ENCODE data around the gene EPHB3.
A peak's percentile ranks its signal among the peaks of the same experiment; 100 is the strongest.

Gene EPHB3

DNA sequence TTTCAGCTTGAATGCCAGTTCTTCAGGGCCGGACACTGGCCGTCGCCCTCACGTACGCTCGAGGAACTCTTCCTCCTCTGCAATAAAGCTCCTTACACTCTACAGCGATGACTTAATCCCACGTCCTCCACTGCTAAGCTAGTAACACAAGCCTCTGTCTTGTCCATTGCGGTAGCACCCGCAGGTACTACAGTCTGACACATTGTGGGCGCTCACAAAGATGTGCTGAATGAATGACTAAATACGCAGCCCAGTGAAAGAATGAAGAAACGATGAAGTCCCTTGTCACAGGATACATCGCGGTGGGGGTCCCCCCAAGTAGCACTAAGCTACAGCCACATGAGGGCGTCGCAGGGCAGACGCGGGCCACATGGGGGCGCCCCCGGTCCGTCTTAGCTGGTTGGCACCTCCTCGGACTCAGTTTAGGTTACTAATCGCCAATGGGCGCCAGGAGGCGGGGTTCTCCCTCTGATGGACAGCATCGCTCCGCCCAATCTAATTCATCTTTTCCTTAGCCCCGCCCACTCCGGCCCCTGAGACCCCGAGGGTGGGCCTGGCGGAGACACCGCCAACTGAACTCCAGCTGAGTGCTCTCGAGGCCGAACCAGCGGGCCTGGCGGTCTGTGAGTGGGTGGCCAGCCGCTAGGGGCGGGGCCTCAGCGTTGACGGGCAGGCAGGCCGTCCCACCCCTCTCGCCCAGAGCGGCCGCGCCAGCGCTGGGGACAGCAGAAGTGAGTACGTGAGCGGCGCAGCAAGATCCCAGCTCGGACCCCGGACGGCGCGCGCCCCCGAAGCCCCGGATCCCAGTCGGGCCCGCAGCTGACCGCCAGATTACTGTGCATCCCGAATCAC, at the start of gene EPHB3:
Gene EPHB3, plus strand, starts transcription at position 725 of the 852 bp plus-strand sequence. CDS start 451 bp downstream, outside the sequence.
- peak; percentile 92 for DNase-seq

GRCh38 chr3:184512621-184513020, 49.0 kb upstream of the EPHB3 start:
- no peak for DNase-seq

- DNase-seq, result peak; percentile 88
Measured at GRCh38 chr3:184513276-184514170, 48.1 kb upstream of the EPHB3 start.

DNA sequence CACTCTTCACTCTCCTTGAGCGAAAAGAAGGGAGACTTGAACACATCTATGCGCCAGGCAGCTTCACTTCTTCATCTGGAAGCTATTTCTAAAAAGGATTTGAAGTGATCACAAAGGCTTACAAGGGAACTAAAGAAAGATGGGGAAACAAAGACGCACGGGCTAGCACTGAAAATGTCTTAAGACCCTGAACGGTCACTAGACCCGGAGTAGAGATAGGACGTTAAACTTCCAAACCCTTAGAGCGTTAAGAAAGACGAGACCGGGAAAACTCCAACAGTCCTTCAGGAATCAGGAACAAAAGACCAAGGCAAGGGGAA, 47.5 kb upstream of the EPHB3 start:
- no peak for DNase-seq

GRCh38 chr3:184523825-184524615, 37.6 kb upstream of the EPHB3 start:
- no peak for DNase-seq

GRCh38 chr3:184524981-184525336, 36.6 kb upstream of the EPHB3 start:
- no peak for DNase-seq

- DNase-seq, result no peak
Measured at GRCh38 chr3:184525337-184526087, 36.1 kb upstream of the EPHB3 start.

GRCh38 chr3:184526088-184526433, 35.5 kb upstream of the EPHB3 start:
- DNase-seq, result no peak

DNA sequence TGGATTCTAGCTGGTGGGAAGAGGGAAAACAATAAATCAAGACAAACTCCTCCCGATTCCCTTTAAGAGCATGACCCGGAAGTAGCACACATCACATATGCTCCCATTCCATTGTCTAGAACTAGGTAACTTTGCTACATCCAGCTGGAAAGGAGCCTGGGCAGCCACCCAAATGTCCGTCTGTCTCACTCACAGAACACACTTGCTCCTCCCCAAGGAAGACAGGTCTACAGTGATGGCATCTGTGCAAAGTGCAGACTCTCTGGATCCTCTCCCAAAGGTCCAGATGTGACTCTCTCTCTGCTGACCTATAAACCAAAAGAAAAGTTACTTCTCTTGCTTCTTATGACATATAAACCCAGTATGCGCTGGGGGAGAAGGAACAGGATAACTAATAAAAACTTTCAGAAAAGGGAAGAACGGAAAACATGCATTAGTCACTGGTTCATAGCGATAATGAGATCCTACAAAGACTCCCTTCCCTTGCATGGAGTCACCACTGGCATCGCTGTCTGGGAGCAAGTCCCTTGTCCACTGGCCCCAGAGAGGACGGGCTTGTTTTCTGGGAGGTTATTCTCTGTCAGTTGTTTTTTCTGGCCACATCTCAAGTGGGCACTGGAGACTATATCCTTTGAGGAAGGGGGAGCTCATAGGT, 29.8 kb upstream of the EPHB3 start:
- no peak for DNase-seq

DNA sequence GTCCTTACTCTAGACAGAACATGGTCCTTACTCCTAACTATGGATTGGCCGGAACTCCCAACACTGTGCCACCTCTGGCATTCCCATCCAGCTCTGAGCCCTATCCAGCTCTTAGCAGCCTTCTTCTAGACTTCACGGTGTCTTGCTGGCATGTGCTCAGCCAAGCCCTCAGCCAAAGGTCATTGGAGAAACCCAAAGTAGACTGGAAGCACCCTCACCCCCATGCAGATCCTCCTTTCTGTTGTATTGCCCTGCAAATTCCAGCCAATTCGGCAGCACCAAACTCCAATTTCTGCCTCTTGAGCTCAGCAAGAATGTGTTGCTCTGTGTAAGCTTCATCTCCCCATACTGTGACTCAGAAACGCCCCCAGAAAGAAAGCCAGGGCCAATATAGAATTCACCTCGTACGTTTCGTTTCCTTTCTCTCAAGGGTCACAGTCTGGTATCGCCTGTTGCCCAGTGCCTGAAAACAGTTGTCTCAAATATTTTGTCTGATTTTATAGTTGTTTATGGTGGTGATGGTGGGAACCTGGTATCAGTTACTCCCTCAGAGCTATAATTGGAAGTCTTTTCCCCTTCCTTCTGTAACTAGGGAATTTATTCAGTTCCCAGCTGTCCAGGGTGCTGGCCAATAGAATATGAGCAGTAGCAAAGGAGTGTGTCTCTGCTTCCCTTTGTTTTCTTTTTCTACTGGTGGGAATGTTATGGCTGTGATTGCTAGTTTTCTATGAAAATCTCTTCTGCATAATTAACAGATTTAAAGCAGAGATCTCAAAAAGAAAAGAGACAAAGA, 28.4 kb upstream of the EPHB3 start:
- DNase-seq, result no peak

- DNase-seq, result no peak
Measured at GRCh38 chr3:184537885-184538665, 23.5 kb upstream of the EPHB3 start.

DNA sequence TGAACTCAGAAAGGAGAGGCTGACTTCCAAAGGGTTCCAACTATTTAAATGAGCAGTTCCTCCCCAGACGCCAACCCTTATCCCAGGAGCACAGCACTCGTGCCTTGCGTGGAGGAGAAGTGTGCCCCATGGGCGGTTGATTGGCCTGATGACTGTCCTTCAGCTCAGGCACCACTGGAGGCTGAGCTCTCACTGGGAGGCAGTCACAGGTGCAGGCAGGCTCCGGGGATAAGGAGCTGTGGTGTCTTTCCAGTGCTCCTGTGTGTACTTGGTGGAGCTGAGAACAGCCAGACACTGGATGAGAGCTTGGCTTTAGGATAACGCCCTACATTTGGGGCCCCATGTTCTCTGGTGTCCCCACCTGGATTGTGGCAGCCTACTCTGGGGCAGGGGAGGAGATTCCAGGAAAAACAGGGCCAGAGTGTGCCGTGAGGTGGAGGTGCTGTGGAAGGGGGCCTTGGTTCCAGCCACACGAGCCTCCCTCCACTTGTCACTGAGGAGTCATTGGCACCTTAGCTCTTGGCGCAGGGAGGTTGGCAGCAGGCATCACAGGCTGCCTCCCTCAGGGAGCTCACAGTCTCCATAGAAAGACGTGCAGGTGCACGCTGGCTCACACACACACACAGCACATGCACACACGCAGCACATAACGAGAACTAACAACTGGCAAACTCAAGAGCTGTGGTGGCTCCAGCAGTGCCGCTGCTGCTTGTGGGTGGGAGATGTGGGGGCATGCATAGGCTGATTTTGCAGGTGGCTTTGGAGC, 22.7 kb upstream of the EPHB3 start:
- no peak for DNase-seq

GRCh38 chr3:184539801-184540435, 21.7 kb upstream of the EPHB3 start:
- DNase-seq, result no peak

DNA sequence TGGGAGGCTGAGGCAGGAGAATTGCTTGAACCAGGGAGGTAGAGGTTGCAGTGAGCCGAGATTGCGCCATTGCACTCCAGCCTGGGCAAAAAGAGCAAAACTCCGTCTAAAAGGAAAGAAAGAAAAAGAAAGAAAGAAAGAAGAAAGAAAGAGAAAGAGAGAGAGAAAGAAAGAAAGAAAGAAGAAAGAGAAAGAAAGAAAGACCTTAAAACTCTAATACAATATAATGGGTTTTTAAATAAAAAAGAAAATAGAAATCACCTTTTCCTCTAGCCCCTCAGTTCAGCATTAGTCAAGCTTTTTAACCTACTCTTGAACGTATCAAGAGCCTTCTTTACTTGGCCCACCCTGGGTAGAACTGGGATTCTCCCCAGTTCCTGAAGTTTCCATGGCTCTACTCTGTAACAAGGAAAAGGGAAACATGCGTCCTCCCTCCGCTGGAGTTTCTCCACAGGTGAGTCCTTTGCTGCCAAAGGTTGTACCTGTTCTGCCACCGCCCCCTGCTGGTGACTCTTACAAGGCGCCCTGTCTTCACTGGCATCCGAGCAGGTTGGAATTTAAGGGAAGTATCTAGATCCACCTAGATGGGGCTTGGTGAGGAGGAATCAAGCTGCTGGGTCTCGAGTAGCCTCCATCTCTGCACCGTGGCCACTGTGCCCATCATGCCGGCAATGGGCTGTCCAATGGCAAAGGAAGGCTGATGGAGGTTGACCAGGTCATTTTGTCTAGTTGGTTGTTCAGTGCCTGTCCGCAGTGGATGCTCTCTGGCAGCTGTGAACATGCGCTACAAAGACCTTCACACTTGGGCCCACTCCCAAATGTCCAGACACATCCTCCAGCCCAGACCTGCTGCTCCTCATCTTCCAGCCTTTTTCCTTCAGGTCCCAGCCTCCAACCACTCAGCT, 20.6 kb upstream of the EPHB3 start:
- peak; percentile 77 for DNase-seq

DNA sequence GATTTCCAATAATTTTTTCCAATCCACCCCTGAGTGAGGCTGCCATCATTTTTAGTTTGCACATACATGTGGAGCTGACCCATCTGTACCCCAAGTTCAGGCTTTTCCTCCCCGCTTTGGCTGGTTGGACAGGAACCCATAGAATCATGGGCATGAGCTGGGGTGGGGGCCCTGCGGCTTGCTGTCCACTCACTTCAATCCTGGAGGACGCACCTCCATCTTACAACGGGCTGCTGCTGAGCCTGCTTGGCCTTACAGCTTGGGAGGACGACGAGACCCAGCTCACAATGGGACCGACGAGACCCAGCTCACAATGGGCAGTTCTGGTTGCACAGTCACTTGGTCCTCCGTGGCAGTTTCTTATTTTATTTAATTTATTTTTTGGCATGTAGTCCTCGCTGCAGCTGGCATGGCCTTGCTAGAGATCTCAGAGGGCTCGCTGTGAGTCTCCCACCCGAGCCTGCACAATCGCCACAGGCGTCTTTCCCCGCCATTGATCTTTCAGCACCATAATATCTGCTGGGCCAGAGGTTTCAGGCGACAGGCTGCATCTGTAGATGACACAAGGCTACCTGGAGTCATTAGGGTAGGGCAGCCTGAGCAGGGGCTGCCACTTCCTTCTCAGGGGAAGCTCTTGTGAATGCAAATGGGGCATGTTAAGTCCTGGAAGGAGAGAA, 19.6 kb upstream of the EPHB3 start:
- DNase-seq, result no peak

DNA sequence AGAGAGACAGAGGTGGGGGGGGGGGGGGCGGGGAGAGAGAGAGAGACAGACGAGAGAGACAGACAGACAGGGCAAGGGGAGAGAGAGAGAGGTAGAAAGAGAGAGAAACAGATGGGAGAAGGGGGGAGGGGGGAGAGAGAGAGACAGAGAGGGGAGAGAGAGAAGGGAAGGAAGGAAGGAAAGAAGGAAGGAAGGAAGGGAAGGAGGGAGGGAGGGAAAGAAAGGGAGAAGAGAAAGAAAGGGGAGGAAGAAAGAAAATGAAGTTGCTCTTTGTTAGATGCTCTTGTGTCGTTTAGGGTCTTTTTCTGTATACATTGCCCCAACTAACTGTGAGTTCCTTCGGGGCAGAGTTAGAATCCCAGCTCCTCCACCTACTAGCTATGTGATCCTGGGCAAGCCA, 19.0 kb upstream of the EPHB3 start:
- no peak for DNase-seq

DNA sequence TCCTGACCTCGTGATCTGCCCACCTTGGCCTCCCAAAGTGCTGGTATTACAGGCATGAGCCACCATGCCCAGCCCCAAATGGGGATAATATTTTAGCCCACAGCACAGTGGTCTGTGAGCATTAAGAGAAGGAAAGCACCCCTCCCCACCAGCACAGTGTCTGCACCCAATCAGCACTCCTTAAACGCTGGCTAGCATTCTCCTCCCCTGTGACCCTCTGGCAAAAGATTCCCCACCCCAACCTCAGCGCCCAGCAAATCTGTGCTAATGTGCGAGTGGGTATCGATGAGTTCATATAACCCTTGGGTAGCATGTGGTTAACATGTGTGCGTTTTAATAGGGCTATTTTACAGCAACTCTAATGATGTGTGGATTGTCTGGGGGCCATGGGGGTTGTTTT, 18.3 kb upstream of the EPHB3 start:
- DNase-seq, result no peak

Data from stimulated activated CD4-positive, alpha-beta T cell treated with anti-CD3 and anti-CD28 coated beads, Interleukin-4, amount 100 ng/mL, for 24 hours (primary cell).